NK-92 (cell line): Measurements from ENCODE around the gene TPM1.

Source experiments
- DNase-seq: peaks from one replicate; lab custom pipeline; 2025; ENCODE audit not compliant: unreplicated experiment; lab: John Stamatoyannopoulos, UW

The TPM1 gene

GRCh38 chr15:63054281-63054683, 11.7 kb downstream of the TPM1 start:
- no peak for DNase-seq

GRCh38 chr15:63054985-63055384, 12.4 kb downstream of the TPM1 start:
- DNase-seq: no peak

GRCh38 chr15:63056829-63057228, 14.3 kb downstream of the TPM1 start:
- no peak for DNase-seq

- DNase-seq: no peak
Measured at GRCh38 chr15:63057468-63058345, 15.2 kb downstream of the TPM1 start.

- DNase-seq: no peak
Measured at GRCh38 chr15:63059075-63059474, 16.5 kb downstream of the TPM1 start.

- DNase-seq: no peak
Measured at GRCh38 chr15:63059573-63060216, 17.1 kb downstream of the TPM1 start.

GRCh38 chr15:63060699-63061098, 18.2 kb downstream of the TPM1 start:
- DNase-seq: no peak

- no peak for DNase-seq
Measured at GRCh38 chr15:63061975-63062374, 19.4 kb downstream of the TPM1 start.

GRCh38 chr15:63063164-63063756, 20.7 kb downstream of the TPM1 start:
- DNase-seq: no peak

- DNase-seq: no peak
Measured at GRCh38 chr15:63063877-63064409, 21.4 kb downstream of the TPM1 start.

GRCh38 chr15:63065262-63066221, 23.0 kb downstream of the TPM1 start:
- DNase-seq: no peak

- DNase-seq: no peak
Measured at GRCh38 chr15:63066272-63066671, 23.7 kb downstream of the TPM1 start.

- DNase-seq: no peak
Measured at GRCh38 chr15:63067306-63067705, 24.8 kb downstream of the TPM1 start.

GRCh38 chr15:63067976-63068743, 25.6 kb downstream of the TPM1 start:
- no peak for DNase-seq

- no peak for DNase-seq
Measured at GRCh38 chr15:63069616-63070090, 27.1 kb downstream of the TPM1 start.

- DNase-seq: no peak
Measured at GRCh38 chr15:63070681-63071129, 28.2 kb downstream of the TPM1 start.

- no peak for DNase-seq
Measured at GRCh38 chr15:63071288-63071909, 28.9 kb downstream of the TPM1 start.

GRCh38 chr15:63072023-63072650, 29.6 kb downstream of the TPM1 start:
- no peak for DNase-seq

- no peak for DNase-seq
Measured at GRCh38 chr15:63072809-63073277, 30.3 kb downstream of the TPM1 start.
